ENCODE data around the gene SIAH1. TPM values are rescaled to one million over a fixed set of nuclear protein-coding genes. Genes with fewer than 3 reads are reported as not detected.

The SIAH1 gene
- polyA plus RNA-seq, 2 donors: 8.7 to 12.3 TPM

Other genes starting within 250 kb of the SIAH1 start
- gene ABCC12, start 229.4 kb downstream of the SIAH1 start, polyA plus RNA-seq: not detected
- gene LONP2, start 141.1 kb downstream of the SIAH1 start, polyA plus RNA-seq: 10 to 100 TPM; 16.2 to 28.6 TPM
- under 1 TPM; 0.08 TPM for gene ABCC11, start 137.9 kb downstream of the SIAH1 start, polyA plus RNA-seq
- gene N4BP1, start 224.8 kb upstream of the SIAH1 start, polyA plus RNA-seq: 10 to 100 TPM; 18.8 to 31.9 TPM